ENCODE results near the gene GIPC2. TPM values are rescaled to one million over a fixed set of nuclear protein-coding genes. Genes with fewer than 3 reads are reported as not detected.

GIPC2 gene
- total RNA-seq, 1 donor from 2014 or later, result 1.5 TPM

DNA sequence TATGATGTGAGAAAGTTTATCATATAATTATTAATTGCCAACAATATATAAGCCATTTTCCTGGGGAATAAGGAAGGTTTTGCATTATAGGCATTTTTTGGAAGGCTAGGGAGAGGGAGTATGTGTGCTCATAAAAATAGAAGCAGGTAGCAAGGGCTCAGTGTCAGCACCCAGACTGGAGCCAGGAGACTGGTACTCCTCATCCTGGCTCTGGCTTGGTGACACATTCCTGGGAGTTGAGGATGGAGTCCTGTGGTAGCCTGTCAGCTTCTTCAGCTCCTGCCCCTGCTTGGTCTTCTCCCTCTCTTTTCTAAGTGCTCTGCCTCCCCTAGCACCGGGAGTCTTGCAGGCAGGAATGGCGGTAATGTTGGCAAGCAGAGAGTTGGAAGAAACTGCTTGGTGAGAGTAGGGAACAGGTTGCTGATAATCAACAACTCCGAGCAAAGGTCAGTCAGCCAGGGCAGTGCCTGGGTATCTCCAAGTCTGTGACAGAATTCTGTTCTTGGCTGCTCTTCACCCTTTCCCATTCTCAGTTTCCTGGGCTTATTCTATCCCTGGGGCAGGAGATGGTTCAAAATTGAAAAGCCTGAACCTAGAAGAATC lies 23.0 kb downstream of the GIPC2 start:
- H3K4me3 ChIP-seq (ENCODE audit: low read depth, low read length), result no peak overlapping the region
- TF ChIP-seq, protein P1, sequence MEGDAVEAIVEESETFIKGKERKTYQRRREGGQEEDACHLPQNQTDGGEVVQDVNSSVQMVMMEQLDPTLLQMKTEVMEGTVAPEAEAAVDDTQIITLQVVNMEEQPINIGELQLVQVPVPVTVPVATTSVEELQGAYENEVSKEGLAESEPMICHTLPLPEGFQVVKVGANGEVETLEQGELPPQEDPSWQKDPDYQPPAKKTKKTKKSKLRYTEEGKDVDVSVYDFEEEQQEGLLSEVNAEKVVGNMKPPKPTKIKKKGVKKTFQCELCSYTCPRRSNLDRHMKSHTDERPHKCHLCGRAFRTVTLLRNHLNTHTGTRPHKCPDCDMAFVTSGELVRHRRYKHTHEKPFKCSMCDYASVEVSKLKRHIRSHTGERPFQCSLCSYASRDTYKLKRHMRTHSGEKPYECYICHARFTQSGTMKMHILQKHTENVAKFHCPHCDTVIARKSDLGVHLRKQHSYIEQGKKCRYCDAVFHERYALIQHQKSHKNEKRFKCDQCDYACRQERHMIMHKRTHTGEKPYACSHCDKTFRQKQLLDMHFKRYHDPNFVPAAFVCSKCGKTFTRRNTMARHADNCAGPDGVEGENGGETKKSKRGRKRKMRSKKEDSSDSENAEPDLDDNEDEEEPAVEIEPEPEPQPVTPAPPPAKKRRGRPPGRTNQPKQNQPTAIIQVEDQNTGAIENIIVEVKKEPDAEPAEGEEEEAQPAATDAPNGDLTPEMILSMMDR (conservative IDR thresholded peaks at IDR 0.05; ENCODE audit: low read depth, low read length), result no peak
- no peak for DNase-seq (ENCODE audit: low read depth)

GRCh38 chr1:78069784-78070183 lies 24.0 kb downstream of the GIPC2 start:
- DNase-seq (ENCODE audit: low read depth), result no peak
- H3K4me3 ChIP-seq (ENCODE audit: low read depth, low read length), result no peak overlapping the region
- TF ChIP-seq, protein P1 (conservative IDR thresholded peaks at IDR 0.05; ENCODE audit: low read depth, low read length), result no peak

DNA sequence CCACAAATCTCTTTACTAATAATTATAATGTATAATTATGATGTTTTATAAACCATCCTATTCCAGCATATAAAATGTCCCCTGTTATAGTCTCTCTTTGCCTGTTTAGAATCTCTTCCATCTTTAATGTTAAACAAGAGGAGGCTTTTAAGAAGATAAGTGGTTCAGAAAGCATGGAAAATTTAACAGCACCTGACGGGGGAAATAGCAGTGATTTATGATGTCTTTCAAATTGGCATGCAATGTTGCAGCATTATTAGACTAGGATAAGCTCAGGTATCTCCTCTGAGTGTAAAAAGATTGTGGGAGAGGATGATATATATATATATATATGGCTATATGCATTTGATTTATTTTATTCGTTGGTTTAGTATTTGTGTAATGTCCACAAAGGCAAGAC lies 24.4 kb downstream of the GIPC2 start:
- H3K4me3 ChIP-seq (ENCODE audit: low read depth, low read length), result no peak overlapping the region
- DNase-seq (ENCODE audit: low read depth), result no peak
- TF ChIP-seq, protein P1 (conservative IDR thresholded peaks at IDR 0.05; ENCODE audit: low read depth, low read length), result no peak

DNA sequence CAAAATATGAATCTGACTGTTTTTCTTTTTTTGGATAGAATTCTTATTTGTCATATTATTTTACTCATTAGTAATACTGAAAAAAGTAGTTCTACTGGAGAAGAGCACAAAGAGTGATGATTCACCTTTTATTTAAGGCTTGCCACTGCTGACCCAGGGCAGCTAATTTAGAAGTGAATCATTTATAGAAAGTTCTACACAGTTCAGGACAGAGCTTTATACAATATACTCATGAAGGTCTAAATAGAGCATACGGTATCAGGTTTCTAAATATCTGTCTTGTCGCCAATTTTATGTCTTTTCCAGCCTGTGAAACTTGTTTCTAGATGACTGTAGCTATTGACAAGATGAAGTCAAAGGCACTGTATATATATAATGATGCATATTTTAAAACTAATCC lies 25.0 kb downstream of the GIPC2 start:
- TF ChIP-seq, protein P1 (conservative IDR thresholded peaks at IDR 0.05; ENCODE audit: low read depth, low read length), result no peak
- H3K4me3 ChIP-seq (ENCODE audit: low read depth, low read length), result no peak overlapping the region
- DNase-seq (ENCODE audit: low read depth), result peak; percentile 47

DNA sequence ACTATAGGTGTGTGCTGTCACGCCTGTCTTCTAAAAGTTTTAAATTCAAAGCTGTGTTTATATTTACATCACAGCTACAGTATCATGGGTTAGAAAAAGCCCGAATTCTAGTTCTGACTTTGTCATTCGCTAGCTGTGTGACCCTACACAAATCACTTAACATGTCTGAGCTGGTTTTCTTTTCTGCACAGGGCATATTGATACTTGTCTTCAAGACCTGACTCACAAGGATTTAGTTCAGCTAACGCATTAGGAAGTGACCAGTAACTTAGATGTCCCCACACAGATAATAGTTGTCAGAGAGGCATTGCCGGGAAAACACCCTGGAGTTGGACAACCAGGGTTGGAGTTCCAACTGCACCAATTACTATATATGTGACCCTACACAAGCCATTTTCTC lies 25.9 kb downstream of the GIPC2 start:
- TF ChIP-seq, protein P1 (conservative IDR thresholded peaks at IDR 0.05; ENCODE audit: low read depth, low read length), result no peak
- no peak for DNase-seq (ENCODE audit: low read depth)
- H3K4me3 ChIP-seq (ENCODE audit: low read depth, low read length), result no peak overlapping the region

- TF ChIP-seq, protein P1 (conservative IDR thresholded peaks at IDR 0.05; ENCODE audit: low read depth, low read length), result no peak
- H3K4me3 ChIP-seq (ENCODE audit: low read depth, low read length), result no peak overlapping the region
- no peak for DNase-seq (ENCODE audit: low read depth)
Measured at GRCh38 chr1:78072216-78072615, 26.4 kb downstream of the GIPC2 start.

- no peak for DNase-seq (ENCODE audit: low read depth)
- H3K4me3 ChIP-seq (ENCODE audit: low read depth, low read length), result no peak overlapping the region
- TF ChIP-seq, protein P1 (conservative IDR thresholded peaks at IDR 0.05; ENCODE audit: low read depth, low read length), result no peak
Measured at GRCh38 chr1:78073441-78073840, 27.7 kb downstream of the GIPC2 start.

All from epithelial cell of proximal tubule (primary cell).